Measurements from ENCODE around the gene UBE2D1.

The UBE2D1 gene

GRCh38 chr10:58341947-58342346 is 7.1 kb downstream of the UBE2D1 start:
- DNase-seq = no peak

GRCh38 chr10:58347967-58348366 is 13.2 kb downstream of the UBE2D1 start:
- DNase-seq = no peak

- DNase-seq = no peak
Measured at GRCh38 chr10:58348571-58349033, 13.8 kb downstream of the UBE2D1 start.

GRCh38 chr10:58350023-58350422 is 15.2 kb downstream of the UBE2D1 start:
- no peak for DNase-seq

GRCh38 chr10:58350619-58351323 is 16.0 kb downstream of the UBE2D1 start:
- no peak for DNase-seq

GRCh38 chr10:58351616-58352578 is 17.1 kb downstream of the UBE2D1 start:
- peak in 5 of 14 donors; percentile 1 to 8 (median 3) for DNase-seq

GRCh38 chr10:58352956-58353610 is 18.3 kb downstream of the UBE2D1 start:
- no peak for DNase-seq

- no peak for DNase-seq
Measured at GRCh38 chr10:58356756-58357155, 21.9 kb downstream of the UBE2D1 start.

GRCh38 chr10:58358314-58358933 is 23.6 kb downstream of the UBE2D1 start:
- DNase-seq = no peak

GRCh38 chr10:58358947-58359346 is 24.1 kb downstream of the UBE2D1 start:
- no peak for DNase-seq

- DNase-seq = no peak
Measured at GRCh38 chr10:58359541-58359940, 24.7 kb downstream of the UBE2D1 start.

- no peak for DNase-seq
Measured at GRCh38 chr10:58360412-58361004, 25.7 kb downstream of the UBE2D1 start.

- no peak for DNase-seq
Measured at GRCh38 chr10:58361353-58361752, 26.5 kb downstream of the UBE2D1 start.

GRCh38 chr10:58362027-58362789 is 27.4 kb downstream of the UBE2D1 start:
- no peak for DNase-seq

GRCh38 chr10:58367069-58367468 is 32.3 kb downstream of the UBE2D1 start:
- DNase-seq = no peak

- no peak for DNase-seq
Measured at GRCh38 chr10:58371473-58371872, 36.7 kb downstream of the UBE2D1 start.

- DNase-seq = no peak
Measured at GRCh38 chr10:58372607-58373441, 38.0 kb downstream of the UBE2D1 start.

GRCh38 chr10:58373442-58373827 is 38.6 kb downstream of the UBE2D1 start:
- no peak for DNase-seq

- no peak for DNase-seq
Measured at GRCh38 chr10:58382489-58382995, 47.7 kb downstream of the UBE2D1 start.

- no peak for DNase-seq
Measured at GRCh38 chr10:58384095-58384494, 49.3 kb downstream of the UBE2D1 start.

Measured in C1 segment of cervical spinal cord (tissue), 14 donors.